Keratinocyte (primary cell): ENCODE data around the gene GALNT13. TPM values are rescaled to one million over a fixed set of nuclear protein-coding genes. Genes with fewer than 3 reads are reported as not detected.

Experiments used
- DNase-seq: peaks from one replicate; pipeline ENCODE4 v3.0.0-alpha.2; 2011; ENCODE audit warnings: low read depth, missing footprints, low spot score
- FAIRE-seq: peaks from 2 replicates; lab custom pipeline; 2011; peaks lifted over from hg19 to GRCh38; lab: Jason Lieb, UNC
- H2AFZ ChIP-seq: 2 replicates; pipeline ENCODE4 v1.6.0; 2012; ENCODE audit warnings: low read length, control low read depth, inconsistent platforms; ENCODE audit not compliant: control insufficient read depth
- H3K27ac ChIP-seq: 2 replicates; pipeline ENCODE4 v1.5.1; 2011; ENCODE audit warnings: low read length; ENCODE audit not compliant: control insufficient read depth, insufficient read depth
- H3K27me3 ChIP-seq: 3 replicates; pipeline ENCODE4 v1.6.0; 2011; ENCODE audit warnings: low read length; ENCODE audit not compliant: control insufficient read depth, insufficient read depth; ENCODE audit errors: extremely low read depth
- H3K36me3 ChIP-seq, 2 experiments: 2 replicates in 1 of 2; 3 replicates in 1 of 2; pipeline ENCODE4 v1.5.1; 2011; ENCODE audit warnings: low read length in 2 of 2, mild to moderate bottlenecking in 1 of 2; ENCODE audit not compliant: control insufficient read depth in 2 of 2, insufficient read depth in 2 of 2; ENCODE audit errors: extremely low read depth in 1 of 2
- H3K4me1 ChIP-seq: 3 replicates; pipeline ENCODE4 v1.5.1; 2011; ENCODE audit warnings: low read length; ENCODE audit not compliant: control insufficient read depth, insufficient read depth; ENCODE audit errors: extremely low read depth
- H3K4me2 ChIP-seq: 3 replicates; pipeline ENCODE4 v1.6.0; 2011; ENCODE audit warnings: low read depth, low read length; ENCODE audit not compliant: control insufficient read depth, insufficient read depth; ENCODE audit errors: extremely low read depth
- H3K4me3 ChIP-seq, 3 experiments: fragments of 200-600 bp in 1 of 3; sonication (generic) in 1 of 3; 2 replicates in 2 of 3; 3 replicates in 1 of 3; pipeline ENCODE4 v1.5.1; 2011 to 2016; ENCODE audit warnings: low read length in 3 of 3, mild to moderate bottlenecking in 3 of 3, control low read depth in 2 of 3, inconsistent platforms in 1 of 3, low read depth in 1 of 3, mixed read lengths in 1 of 3, mixed run types in 1 of 3, moderate library complexity in 1 of 3; ENCODE audit not compliant: control insufficient read depth in 2 of 3, insufficient read depth in 2 of 3; ENCODE audit errors: extremely low read depth in 1 of 3
- H3K79me2 ChIP-seq: 2 replicates; pipeline ENCODE4 v1.6.0; 2012; ENCODE audit warnings: low read length; ENCODE audit not compliant: control insufficient read depth, insufficient read depth
- H3K9ac ChIP-seq: 3 replicates; pipeline ENCODE4 v1.6.0; 2011; ENCODE audit warnings: low read length; ENCODE audit not compliant: control insufficient read depth, insufficient read depth; ENCODE audit errors: extremely low read depth
- H3K9me1 ChIP-seq: 3 replicates; pipeline ENCODE4 v1.6.0; 2011; ENCODE audit warnings: low read length; ENCODE audit not compliant: control insufficient read depth, insufficient read depth; ENCODE audit errors: extremely low read depth
- H3K9me3 ChIP-seq: 2 replicates; pipeline ENCODE4 v1.5.1; 2012; ENCODE audit warnings: low read depth, low read length; ENCODE audit not compliant: control insufficient read depth
- H4K20me1 ChIP-seq: 3 replicates; pipeline ENCODE4 v1.6.0; 2011; ENCODE audit warnings: low read length; ENCODE audit not compliant: control insufficient read depth, insufficient read depth; ENCODE audit errors: extremely low read depth
- EZH2 ChIP-seq: IDR thresholded peaks from one replicate; pipeline ENCODE4 v1.6.1; 2012; ENCODE audit warnings: inconsistent platforms, mild to moderate bottlenecking, low read length, moderate library complexity
- dilution Hi-C: fragments of 300-500 bp; cut with MboI; formaldehyde crosslinking; loops from one replicate; pipeline ENCODE4 v1.7.0; 2020; ENCODE audit warnings: low sequenced_read_pairs; ENCODE audit not compliant: extremely low pct_ligation_motif_present
- polyA plus RNA-seq, 5 experiments: library from polyadenylated mRNA; depleted of rRNA in 3 of 5; stranded (reverse) in 3 of 5; stranded (forward) in 1 of 5; unstranded in 1 of 5; fragments of >200 nt; gene quantifications; 1 replicate in 1 of 5; 2 replicates in 3 of 5; 3 replicates in 1 of 5; pipeline versions ENCODE4 v1.2.1 to v1.2.3, GENCODE V29; 2011 to 2012; ENCODE audit warnings: missing spikeins in 2 of 5, low read depth in 1 of 5, low replicate concordance in 1 of 5
- TF ChIP-seq, protein P1 (sequence below), 3 experiments: IDR thresholded peaks in 1 of 3; conservative IDR thresholded peaks in 1 of 3; optimal IDR thresholded peaks in 1 of 3; 2 replicates in 2 of 3; 3 replicates in 1 of 3; pipeline versions ENCODE3 to v1.5.1; 2011; ENCODE audit warnings: low read length in 3 of 3, mild to moderate bottlenecking in 3 of 3, moderate library complexity in 2 of 3, control low read depth in 1 of 3, inconsistent platforms in 1 of 3; ENCODE audit not compliant: insufficient read depth in 2 of 3; ENCODE audit errors: extremely low read depth in 1 of 3

Gene GALNT13
- polyA plus RNA-seq, 1 donor (not counting 4 experiments of a cell fraction or from before 2014, with no cell fraction given), result not detected

DNA sequence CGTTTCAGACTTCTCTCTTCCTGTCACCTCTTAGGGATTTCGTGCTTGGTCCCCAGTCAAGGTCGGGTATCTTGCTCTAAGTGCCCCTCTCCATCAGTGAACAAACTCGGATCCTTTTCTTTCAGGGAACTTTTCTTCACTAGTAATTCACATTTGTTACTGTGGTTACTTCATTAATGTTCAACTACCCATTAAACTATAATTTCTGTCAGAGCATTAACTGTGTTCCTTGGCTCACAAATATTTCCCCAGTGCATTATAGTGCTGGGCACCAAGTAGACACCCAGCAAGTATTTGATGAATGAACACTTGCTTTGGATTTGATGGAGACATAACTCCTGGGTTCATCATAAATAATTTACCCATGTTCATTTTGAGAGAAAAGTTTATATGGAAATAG lies 617.1 kb downstream of the GALNT13 start:
- Histone ChIP-seq H3K79me2 (no peaks in the 10 kb centered on the region), H3K9me3 (no peaks in the 10 kb centered on the region), H3K27ac (no peak overlapping the region), H3K9ac (no peak overlapping the region), H3K9me1 (no peaks in the 10 kb centered on the region), H2AFZ (no peak overlapping the region), H3K36me3 (no peaks in the 10 kb centered on the region), H3K27me3 (no peaks in the 10 kb centered on the region), H3K4me3 (no peak overlapping the region), H3K4me1 (no peaks in the 10 kb centered on the region), H4K20me1 (no peaks in the 10 kb centered on the region), H3K4me2 (no peak overlapping the region)
- DNase-seq, result no peak
- dilution Hi-C loops, result no loop called here
- TF ChIP-seq EZH2, result no peak
- TF ChIP-seq, protein P1, sequence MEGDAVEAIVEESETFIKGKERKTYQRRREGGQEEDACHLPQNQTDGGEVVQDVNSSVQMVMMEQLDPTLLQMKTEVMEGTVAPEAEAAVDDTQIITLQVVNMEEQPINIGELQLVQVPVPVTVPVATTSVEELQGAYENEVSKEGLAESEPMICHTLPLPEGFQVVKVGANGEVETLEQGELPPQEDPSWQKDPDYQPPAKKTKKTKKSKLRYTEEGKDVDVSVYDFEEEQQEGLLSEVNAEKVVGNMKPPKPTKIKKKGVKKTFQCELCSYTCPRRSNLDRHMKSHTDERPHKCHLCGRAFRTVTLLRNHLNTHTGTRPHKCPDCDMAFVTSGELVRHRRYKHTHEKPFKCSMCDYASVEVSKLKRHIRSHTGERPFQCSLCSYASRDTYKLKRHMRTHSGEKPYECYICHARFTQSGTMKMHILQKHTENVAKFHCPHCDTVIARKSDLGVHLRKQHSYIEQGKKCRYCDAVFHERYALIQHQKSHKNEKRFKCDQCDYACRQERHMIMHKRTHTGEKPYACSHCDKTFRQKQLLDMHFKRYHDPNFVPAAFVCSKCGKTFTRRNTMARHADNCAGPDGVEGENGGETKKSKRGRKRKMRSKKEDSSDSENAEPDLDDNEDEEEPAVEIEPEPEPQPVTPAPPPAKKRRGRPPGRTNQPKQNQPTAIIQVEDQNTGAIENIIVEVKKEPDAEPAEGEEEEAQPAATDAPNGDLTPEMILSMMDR (optimal IDR thresholded peaks at IDR 0.05 in 1 of 3, IDR thresholded peaks at IDR 0.05 in 1 of 3, conservative IDR thresholded peaks at IDR 0.05 in 1 of 3; ENCODE audit: extremely low read depth in 1 of 3, insufficient read depth in 2 of 3, low read length in 3 of 3), result no peak
- FAIRE-seq, result no peak

DNA sequence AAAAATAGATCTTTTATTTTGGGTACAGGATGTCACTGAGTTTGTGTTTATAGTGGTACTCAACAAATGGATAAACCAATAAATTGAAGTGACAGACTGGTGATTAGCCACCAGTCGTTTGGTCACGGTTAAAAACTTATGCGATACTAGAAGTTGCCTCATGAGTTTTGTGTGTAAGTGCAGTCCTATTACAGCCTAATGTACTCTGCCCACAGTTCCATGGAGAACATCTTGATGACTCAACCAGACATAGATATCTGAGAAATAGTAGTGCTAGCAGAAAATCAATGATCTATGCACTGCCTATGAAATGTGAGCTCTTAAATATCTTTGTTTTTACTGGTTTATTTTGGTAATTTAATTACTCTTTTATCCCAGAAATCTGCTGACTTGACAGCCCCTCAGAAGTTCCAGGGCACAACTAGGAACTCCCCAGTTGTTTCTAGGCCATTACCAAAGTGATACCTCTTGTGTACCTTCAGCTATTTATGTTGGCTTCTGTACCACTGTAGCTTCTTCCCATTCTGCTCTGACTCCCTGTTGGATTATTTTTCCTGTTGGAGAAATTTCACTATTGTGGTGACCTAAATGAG lies 617.6 kb downstream of the GALNT13 start:
- Histone ChIP-seq H3K27ac (no peak overlapping the region), H3K4me1 (no peaks in the 10 kb centered on the region), H3K36me3 (no peaks in the 10 kb centered on the region), H3K27me3 (no peaks in the 10 kb centered on the region), H3K79me2 (no peaks in the 10 kb centered on the region), H3K4me3 (no peak overlapping the region), H2AFZ (no peak overlapping the region), H3K9me1 (no peaks in the 10 kb centered on the region), H4K20me1 (no peaks in the 10 kb centered on the region), H3K9ac (no peak overlapping the region), H3K9me3 (no peaks in the 10 kb centered on the region), H3K4me2 (no peak overlapping the region)
- dilution Hi-C loops, result no loop called here
- no peak for FAIRE-seq
- no peak for DNase-seq
- TF ChIP-seq, protein P1 (optimal IDR thresholded peaks at IDR 0.05 in 1 of 3, IDR thresholded peaks at IDR 0.05 in 1 of 3, conservative IDR thresholded peaks at IDR 0.05 in 1 of 3; ENCODE audit: extremely low read depth in 1 of 3, insufficient read depth in 2 of 3, low read length in 3 of 3), result no peak
- no peak for TF ChIP-seq EZH2
